ENCODE results near the gene CHRFAM7A.
"Not testable (repeated sequence)": the region's sequence is repeated elsewhere in the genome, so short reads cannot be mapped to it uniquely, and the experiment has no call there.

CHRFAM7A gene

GRCh38 chr15:30392766-30393663 lies at the start of gene CHRFAM7A:
CHRFAM7A (minus strand) TSS chr15:30393540; CDS start chr15:30383351, 10,189 bp downstream.
- not testable (repeated sequence) for DNase-seq (ENCODE audit: low read depth in 2 of 2)

GRCh38 chr15:30438348-30438747 lies 45.0 kb upstream of the CHRFAM7A start:
- not testable (repeated sequence) for DNase-seq (ENCODE audit: low read depth in 2 of 2)

- not testable (repeated sequence) for DNase-seq (ENCODE audit: low read depth in 2 of 2)
These were observed 42.5 kb upstream of the CHRFAM7A start for GRCh38 chr15:30435878-30436277.

- DNase-seq (ENCODE audit: low read depth in 2 of 2), result not testable (repeated sequence)
These were observed 27.4 kb upstream of the CHRFAM7A start for GRCh38 chr15:30420723-30421122.

- DNase-seq (ENCODE audit: low read depth in 2 of 2), result not testable (repeated sequence)
These were observed 20.8 kb upstream of the CHRFAM7A start, which contains the start of gene GOLGA8R for GRCh38 chr15:30414160-30414559. GOLGA8R (minus strand) TSS chr15:30414260; CDS start chr15:30414162, 98 bp downstream.

- DNase-seq (ENCODE audit: low read depth in 2 of 2), result not testable (repeated sequence)
These were observed 14.3 kb upstream of the CHRFAM7A start for GRCh38 chr15:30407636-30408035.

- peak; percentile 13 to 40 for DNase-seq (ENCODE audit: low read depth in 2 of 2)
These were observed 5.6 kb upstream of the CHRFAM7A start for GRCh38 chr15:30398988-30399387.

- not testable (repeated sequence) for DNase-seq (ENCODE audit: low read depth in 2 of 2)
These were observed 288 bp upstream of the CHRFAM7A start for GRCh38 chr15:30393664-30393991.

- DNase-seq (ENCODE audit: low read depth in 2 of 2), result not testable (repeated sequence)
These were observed 6.9 kb downstream of the CHRFAM7A start for GRCh38 chr15:30386318-30386887.

GRCh38 chr15:30377082-30377413 lies 16.3 kb downstream of the CHRFAM7A start:
- DNase-seq (ENCODE audit: low read depth in 2 of 2), result not testable (repeated sequence)

- DNase-seq (ENCODE audit: low read depth in 2 of 2), result not testable (repeated sequence)
These were observed 16.8 kb downstream of the CHRFAM7A start for GRCh38 chr15:30376375-30377081.

- DNase-seq (ENCODE audit: low read depth in 2 of 2), result not testable (repeated sequence)
These were observed 17.5 kb downstream of the CHRFAM7A start for GRCh38 chr15:30375872-30376271.

GRCh38 chr15:30374862-30375261 lies 18.5 kb downstream of the CHRFAM7A start:
- DNase-seq (ENCODE audit: low read depth in 2 of 2), result not testable (repeated sequence)

GRCh38 chr15:30368271-30368670 lies 25.1 kb downstream of the CHRFAM7A start:
- not testable (repeated sequence) for DNase-seq (ENCODE audit: low read depth in 2 of 2)

- not testable (repeated sequence) for DNase-seq (ENCODE audit: low read depth in 2 of 2)
These were observed 26.1 kb downstream of the CHRFAM7A start for GRCh38 chr15:30367246-30367645.

- not testable (repeated sequence) for DNase-seq (ENCODE audit: low read depth in 2 of 2)
These were observed 31.9 kb downstream of the CHRFAM7A start for GRCh38 chr15:30361404-30361803.

GRCh38 chr15:30360990-30361389 lies 32.4 kb downstream of the CHRFAM7A start:
- not testable (repeated sequence) for DNase-seq (ENCODE audit: low read depth in 2 of 2)

- DNase-seq (ENCODE audit: low read depth in 2 of 2), result not testable (repeated sequence)
These were observed 38.3 kb downstream of the CHRFAM7A start for GRCh38 chr15:30355043-30355442.

- not testable (repeated sequence) for DNase-seq (ENCODE audit: low read depth in 2 of 2)
These were observed 43.5 kb downstream of the CHRFAM7A start for GRCh38 chr15:30349803-30350202.

GRCh38 chr15:30336584-30336983 lies 56.8 kb downstream of the CHRFAM7A start:
- not testable (repeated sequence) for DNase-seq (ENCODE audit: low read depth in 2 of 2)

GRCh38 chr15:30334152-30334551 lies 59.2 kb downstream of the CHRFAM7A start:
- DNase-seq (ENCODE audit: low read depth in 2 of 2), result not testable (repeated sequence)

GRCh38 chr15:30326145-30326544 lies 67.2 kb downstream of the CHRFAM7A start:
- DNase-seq (ENCODE audit: low read depth in 2 of 2), result not testable (repeated sequence)
